ENCODE results near the gene CYFIP1. TPM values are rescaled to one million over a fixed set of nuclear protein-coding genes. Genes with fewer than 3 reads are reported as not detected.

Gene CYFIP1
- total RNA-seq, 1 donor from 2014 or later: 16.4 TPM

DNA sequence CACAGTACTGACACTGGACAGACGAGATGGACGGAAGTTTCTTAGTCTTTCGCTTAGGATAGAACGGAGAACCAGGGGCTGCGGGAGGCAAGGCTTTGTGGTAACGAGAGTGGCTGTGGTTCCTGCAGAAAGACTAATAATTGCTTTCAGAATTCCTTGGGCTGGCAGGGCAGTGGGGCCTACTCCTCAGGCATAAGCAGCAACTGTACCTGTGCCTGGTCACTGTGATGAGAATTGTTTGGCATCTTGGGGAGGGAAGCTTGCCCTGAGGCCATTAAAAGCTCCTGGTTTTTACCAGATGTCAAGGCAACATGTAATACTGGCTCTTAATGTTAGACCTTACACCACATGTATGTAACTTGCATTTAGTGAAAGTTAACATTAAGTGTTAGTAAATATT lies 134.1 kb downstream of the CYFIP1 start:
- Mint-ChIP-seq H3K4me1 (peaks cover 80% of the 10 kb centered on the region), H3K9me3 (no peaks in the 10 kb centered on the region), H3K27me3 (no peaks in the 10 kb centered on the region), H3K27ac (no peak overlapping the region), H3K4me3 (no peak overlapping the region), H3K36me3 (ENCODE audit: low read depth) (peaks cover 89% of the 10 kb centered on the region)
- TF ChIP-seq, protein P1, sequence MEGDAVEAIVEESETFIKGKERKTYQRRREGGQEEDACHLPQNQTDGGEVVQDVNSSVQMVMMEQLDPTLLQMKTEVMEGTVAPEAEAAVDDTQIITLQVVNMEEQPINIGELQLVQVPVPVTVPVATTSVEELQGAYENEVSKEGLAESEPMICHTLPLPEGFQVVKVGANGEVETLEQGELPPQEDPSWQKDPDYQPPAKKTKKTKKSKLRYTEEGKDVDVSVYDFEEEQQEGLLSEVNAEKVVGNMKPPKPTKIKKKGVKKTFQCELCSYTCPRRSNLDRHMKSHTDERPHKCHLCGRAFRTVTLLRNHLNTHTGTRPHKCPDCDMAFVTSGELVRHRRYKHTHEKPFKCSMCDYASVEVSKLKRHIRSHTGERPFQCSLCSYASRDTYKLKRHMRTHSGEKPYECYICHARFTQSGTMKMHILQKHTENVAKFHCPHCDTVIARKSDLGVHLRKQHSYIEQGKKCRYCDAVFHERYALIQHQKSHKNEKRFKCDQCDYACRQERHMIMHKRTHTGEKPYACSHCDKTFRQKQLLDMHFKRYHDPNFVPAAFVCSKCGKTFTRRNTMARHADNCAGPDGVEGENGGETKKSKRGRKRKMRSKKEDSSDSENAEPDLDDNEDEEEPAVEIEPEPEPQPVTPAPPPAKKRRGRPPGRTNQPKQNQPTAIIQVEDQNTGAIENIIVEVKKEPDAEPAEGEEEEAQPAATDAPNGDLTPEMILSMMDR (IDR thresholded peaks at IDR 0.05): no peak
- DNase-seq (no peak), ATAC-seq (ENCODE audit: low read depth) (no peak)
- ChIA-PET CTCF (no interaction called here), POLR2A (interaction anchor here (0.6 to 1.0 kb wide), 2 partner anchors 75 to 193 kb away, joined by 3 to 6 read pairs; partner anchors contain the start of gene TUBGCP5)
- intact Hi-C loops (cut with micrococcal nuclease): loop anchor here (10.0 kb wide), 2 partner anchors 181 to 189 kb away; partner anchors contain the start of gene TUBGCP5

DNA sequence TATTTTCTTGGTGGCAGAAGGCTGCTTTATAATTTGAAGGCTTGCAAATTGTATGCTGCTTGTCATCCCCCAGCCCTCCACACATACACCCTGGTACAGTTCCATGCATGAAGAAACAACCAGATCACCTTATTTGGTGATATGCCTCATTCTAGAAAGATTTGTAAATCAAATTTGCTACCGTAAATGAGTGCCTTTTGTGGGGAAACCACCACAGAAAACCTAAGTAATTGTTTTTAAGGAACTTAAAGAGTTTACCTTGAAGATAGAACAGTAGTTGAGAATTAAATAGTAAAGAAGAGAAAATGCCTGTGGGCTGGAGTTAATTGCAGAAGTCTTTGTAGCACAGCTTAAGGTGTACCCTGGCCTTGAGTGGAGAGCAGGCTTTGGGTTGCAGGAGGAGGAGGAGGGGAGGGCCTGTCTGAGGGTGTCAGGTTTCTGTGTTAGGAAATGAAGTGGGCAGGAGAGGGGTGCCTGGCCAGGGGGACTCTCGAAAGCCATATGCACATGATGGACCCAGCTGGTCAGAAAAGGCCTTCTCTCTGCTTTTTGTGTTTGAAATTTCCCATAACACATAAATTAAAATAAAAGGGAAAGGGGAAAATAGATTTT lies 134.8 kb downstream of the CYFIP1 start:
- H3K36me3 Mint-ChIP-seq (ENCODE audit: low read depth): peaks cover 87% of the 10 kb centered on the region
- peak; percentile 53 for ATAC-seq (ENCODE audit: low read depth)
- CTCF ChIA-PET: no interaction called here
- H3K4me1 Mint-ChIP-seq: peaks cover 80% of the 10 kb centered on the region
- H3K27me3 Mint-ChIP-seq: no peaks in the 10 kb centered on the region
- DNase-seq: no peak
- peak overlapping the region; percentile 88 for H3K27ac Mint-ChIP-seq
- intact Hi-C loops (cut with micrococcal nuclease): loop anchor here (10.0 kb wide), 2 partner anchors 181 to 189 kb away; partner anchors contain the start of gene TUBGCP5
- peak overlapping the region; percentile 29 for H3K4me3 Mint-ChIP-seq
- TF ChIP-seq, protein P1 (IDR thresholded peaks at IDR 0.05): no peak
- no peaks in the 10 kb centered on the region for H3K9me3 Mint-ChIP-seq
- POLR2A ChIA-PET: interaction anchor here (1.0 kb wide), 1 partner anchor 194 kb away, joined by 3 read pairs; the partner anchor contains the start of gene TUBGCP5

DNA sequence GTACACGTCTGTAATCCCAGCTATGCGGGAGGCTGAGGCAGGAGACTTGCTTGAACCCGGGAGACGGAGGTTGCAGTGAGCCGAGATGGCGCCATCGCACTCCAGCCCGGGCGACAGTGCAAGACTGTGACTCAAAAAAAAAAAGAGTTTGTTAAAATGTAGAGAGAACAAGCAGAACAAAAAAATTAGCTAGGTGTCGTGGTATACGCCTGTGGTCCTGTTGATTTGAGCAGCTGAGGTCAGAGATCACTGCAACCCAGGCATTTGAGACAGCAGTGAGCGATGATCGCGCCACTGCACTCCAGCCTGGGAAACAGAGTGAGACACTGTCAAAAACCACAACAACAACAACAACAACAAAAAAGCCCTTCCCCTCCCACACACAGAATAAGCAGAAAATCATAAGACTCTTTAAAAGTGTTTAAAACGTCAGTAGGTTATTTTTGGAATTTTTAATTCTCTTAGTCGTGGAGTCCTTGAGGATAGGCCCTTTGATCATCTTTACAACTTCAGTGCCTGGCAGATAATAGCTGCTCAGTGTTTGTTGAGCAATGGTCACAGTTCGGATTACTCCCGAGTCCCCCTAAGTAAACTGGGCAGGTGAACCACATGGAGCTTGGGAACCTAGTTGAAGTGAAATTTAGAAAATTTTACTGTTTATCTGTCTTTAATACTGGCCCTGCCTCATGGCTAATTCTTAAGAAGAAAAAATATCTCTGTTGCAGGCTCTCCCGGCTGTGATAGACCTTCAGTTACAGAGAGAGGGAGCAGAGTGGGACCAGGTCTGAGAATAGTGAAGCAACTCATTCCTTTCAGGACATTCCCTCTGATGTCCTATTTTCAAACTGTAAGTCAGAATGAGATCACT lies 135.5 kb downstream of the CYFIP1 start:
- Mint-ChIP-seq H3K9me3 (no peaks in the 10 kb centered on the region), H3K4me3 (peak overlapping the region; percentile 29), H3K27me3 (no peaks in the 10 kb centered on the region), H3K4me1 (peaks cover 79% of the 10 kb centered on the region), H3K27ac (peak overlapping the region; percentile 88), H3K36me3 (ENCODE audit: low read depth) (peaks cover 82% of the 10 kb centered on the region)
- CTCF ChIA-PET: no interaction called here
- POLR2A ChIA-PET: no interaction called here
- DNase-seq: no peak
- intact Hi-C loops (cut with micrococcal nuclease): loop anchor here (10.0 kb wide), 2 partner anchors 180 to 190 kb away; partner anchors contain the start of gene TUBGCP5
- TF ChIP-seq, protein P1 (IDR thresholded peaks at IDR 0.05): no peak
- no peak for ATAC-seq (ENCODE audit: low read depth)

DNA sequence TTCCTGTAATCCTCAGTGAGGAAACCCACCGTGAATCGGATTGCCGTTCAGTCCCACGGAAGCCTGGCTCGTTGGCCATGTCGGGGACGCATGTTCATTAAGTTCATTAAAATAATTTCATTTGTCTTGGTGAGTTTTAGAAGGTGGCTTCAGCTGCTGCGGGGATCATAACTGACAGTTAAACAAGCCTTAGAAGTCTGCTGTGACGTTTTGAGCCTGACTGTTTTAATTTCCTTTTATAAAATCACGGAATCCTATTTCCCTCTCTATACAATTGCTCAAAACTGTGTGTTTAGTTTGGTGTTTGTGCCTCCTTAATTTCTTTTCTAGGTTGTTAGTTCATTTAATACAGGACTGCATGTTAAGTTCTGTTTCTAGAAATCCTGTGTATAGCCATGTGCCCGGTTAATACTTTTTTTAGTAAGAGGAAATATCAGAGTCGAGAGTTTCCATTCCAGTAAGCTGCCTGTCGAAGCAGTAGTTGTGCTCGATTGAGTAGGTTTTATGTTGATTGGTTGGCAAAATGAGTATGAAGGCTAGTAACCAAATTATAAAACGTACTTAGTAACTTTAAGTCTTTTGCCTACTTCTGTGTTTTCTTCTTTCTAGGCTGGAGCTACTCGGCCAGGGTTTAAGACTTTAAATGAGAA lies 141.0 kb downstream of the CYFIP1 start:
- intact Hi-C loops (cut with micrococcal nuclease): loop anchor here (1.0 to 2.0 kb wide), 3 partner anchors 20 to 53 kb away; partner anchors contain the start of gene NIPA1
- H3K4me1 Mint-ChIP-seq: peaks cover 39% of the 10 kb centered on the region
- H3K27ac Mint-ChIP-seq: peak overlapping the region; percentile 97
- H3K9me3 Mint-ChIP-seq: no peaks in the 10 kb centered on the region
- H3K36me3 Mint-ChIP-seq (ENCODE audit: low read depth): peaks cover 44% of the 10 kb centered on the region
- TF ChIP-seq, protein P1 (IDR thresholded peaks at IDR 0.05): no peak
- peak overlapping the region; percentile 94 for H3K4me3 Mint-ChIP-seq
- DNase-seq (no peak), ATAC-seq (ENCODE audit: low read depth) (peak; percentile 35)
- ChIA-PET POLR2A (interaction anchor here (0.5 to 3.4 kb wide), 14 partner anchors 8 to 200 kb away, joined by 3 to 38 read pairs (median 6); partner anchors contain the start of genes CYFIP1, NIPA1 and TUBGCP5), CTCF (no interaction called here)
- H3K27me3 Mint-ChIP-seq: no peaks in the 10 kb centered on the region
